Measurements from ENCODE around the gene ADORA2A.
"Not testable (repeated sequence)": the region's sequence is repeated elsewhere in the genome, so short reads cannot be mapped to it uniquely, and the experiment has no call there.

ADORA2A gene

DNA sequence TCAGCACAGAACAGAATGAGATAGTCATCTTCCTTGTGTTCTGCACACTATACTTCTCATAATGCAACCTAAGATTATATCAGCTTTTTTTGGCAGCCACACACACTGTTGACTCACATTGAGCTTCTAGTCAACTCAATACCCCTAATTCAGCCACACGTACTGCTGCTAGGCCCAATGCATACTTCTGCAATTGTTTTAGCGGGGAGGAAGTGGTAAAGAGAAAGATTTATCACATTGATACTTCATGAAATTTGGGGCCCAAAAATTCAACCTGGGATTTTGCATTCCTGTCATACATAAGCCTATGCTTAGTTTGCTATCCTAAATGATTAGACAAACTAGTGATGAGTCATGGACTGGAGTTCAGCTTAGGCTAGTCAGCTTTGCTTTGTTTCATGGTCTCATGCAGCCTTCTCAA, 59.1 kb downstream of the ADORA2A start:
- peaks cover 0 to 11% (median 5%) of the 10 kb centered on the region in 4 experiments for H3K4me1 ChIP-seq (ENCODE audit: control extremely low read depth in 1 of 4, control insufficient read depth in 4 of 4, insufficient read depth in 4 of 4, low read length in 3 of 4)
- WGBS (ENCODE audit: insufficient coverage): no CpG with 5 or more reads among the region's 2 CpGs
- CTCF ChIA-PET: interaction anchor here (0.6 to 2.9 kb wide), 8 partner anchors 14 to 65 kb away, joined by 3 to 14 read pairs (median 4); partner anchors contain the start of gene ADORA2A
- H3K27me3 ChIP-seq (replicated peaks in 2 of 5; ENCODE audit: control insufficient read depth in 4 of 5, insufficient read depth in 5 of 5, low read length in 4 of 5): no peaks in the 10 kb centered on the region
- DNase-seq: peak in 2 of 3 donors; percentile 86 to 90
- POLR2A ChIA-PET: no interaction called here
- H3K36me3 ChIP-seq (ENCODE audit: control insufficient read depth in 4 of 4, insufficient read depth in 4 of 4, low read length in 3 of 4): no peaks in the 10 kb centered on the region
- H3K27ac ChIP-seq (ENCODE audit: insufficient read depth in 1 of 2, low read depth in 1 of 2, low read length in 2 of 2, poor library complexity in 1 of 2, severe bottlenecking in 2 of 2): no peak overlapping the region
- H3K4me3 ChIP-seq (ENCODE audit: control insufficient read depth in 1 of 7, extremely low read depth in 1 of 7, insufficient read depth in 4 of 7, low read depth in 2 of 7, low read length in 6 of 7): no peak overlapping the region
- no peaks in the 10 kb centered on the region for H3K9me3 ChIP-seq (ENCODE audit: control extremely low read depth in 1 of 5, control insufficient read depth in 4 of 5, insufficient read depth in 2 of 5, low read depth in 1 of 5, low read length in 4 of 5)

GRCh38 chr22:24489011-24489410, 61.6 kb downstream of the ADORA2A start:
- Histone ChIP-seq H3K9me3 (ENCODE audit: control extremely low read depth in 1 of 5, control insufficient read depth in 4 of 5, insufficient read depth in 2 of 5, low read depth in 1 of 5, low read length in 4 of 5) (no peaks in the 10 kb centered on the region), H3K27ac (ENCODE audit: insufficient read depth in 1 of 2, low read depth in 1 of 2, low read length in 2 of 2, poor library complexity in 1 of 2, severe bottlenecking in 2 of 2) (no peak overlapping the region), H3K4me1 (ENCODE audit: control extremely low read depth in 1 of 4, control insufficient read depth in 4 of 4, insufficient read depth in 4 of 4, low read length in 3 of 4) (peaks cover 0 to 7% (median 3%) of the 10 kb centered on the region in 4 experiments), H3K36me3 (ENCODE audit: control insufficient read depth in 4 of 4, insufficient read depth in 4 of 4, low read length in 3 of 4) (no peaks in the 10 kb centered on the region), H3K4me3 (ENCODE audit: control insufficient read depth in 1 of 7, extremely low read depth in 1 of 7, insufficient read depth in 4 of 7, low read depth in 2 of 7, low read length in 6 of 7) (no peak overlapping the region), H3K27me3 (replicated peaks in 2 of 5; ENCODE audit: control insufficient read depth in 4 of 5, insufficient read depth in 5 of 5, low read length in 4 of 5) (peaks cover 0 to 13% (median 9%) of the 10 kb centered on the region in 5 experiments)
- ChIA-PET POLR2A (no interaction called here), CTCF (no interaction called here)
- no peak for DNase-seq
- WGBS (ENCODE audit: insufficient coverage): no CpG with 5 or more reads among the region's 2 CpGs

- CTCF ChIA-PET; H3K4me3 ChIP-seq (ENCODE audit: control insufficient read depth in 1 of 7, extremely low read depth in 1 of 7, insufficient read depth in 4 of 7, low read depth in 2 of 7, low read length in 6 of 7); H3K36me3 ChIP-seq (ENCODE audit: control insufficient read depth in 4 of 4, insufficient read depth in 4 of 4, low read length in 3 of 4); DNase-seq; POLR2A ChIA-PET; H3K27ac ChIP-seq (ENCODE audit: insufficient read depth in 1 of 2, low read depth in 1 of 2, low read length in 2 of 2, poor library complexity in 1 of 2, severe bottlenecking in 2 of 2); H3K9me3 ChIP-seq (ENCODE audit: control extremely low read depth in 1 of 5, control insufficient read depth in 4 of 5, insufficient read depth in 2 of 5, low read depth in 1 of 5, low read length in 4 of 5): not testable (repeated sequence)
- no CpG with 5 or more reads among the region's 1 CpG for WGBS (ENCODE audit: insufficient coverage)
- H3K4me1 ChIP-seq (ENCODE audit: control extremely low read depth in 1 of 4, control insufficient read depth in 4 of 4, insufficient read depth in 4 of 4, low read length in 3 of 4): peaks cover 2 to 11% (median 6%) of the 10 kb centered on the region in 4 experiments
- H3K27me3 ChIP-seq (replicated peaks in 2 of 5; ENCODE audit: control insufficient read depth in 4 of 5, insufficient read depth in 5 of 5, low read length in 4 of 5): peaks cover 0 to 17% (median 14%) of the 10 kb centered on the region in 5 experiments
Measured at GRCh38 chr22:24489434-24489833, 62.0 kb downstream of the ADORA2A start.

All from common myeloid progenitor, CD34-positive (primary cell).